Measurements from ENCODE around the gene EHMT1. TPM values are rescaled to one million over a fixed set of nuclear protein-coding genes. Genes with fewer than 3 reads are reported as not detected.
A peak's percentile ranks its signal among the peaks of the same experiment; 100 is the strongest.
"Not testable (repeated sequence)": the region's sequence is repeated elsewhere in the genome, so short reads cannot be mapped to it uniquely, and the experiment has no call there.

Gene EHMT1
- total RNA-seq, 1 donor, result 46.3 TPM

DNA sequence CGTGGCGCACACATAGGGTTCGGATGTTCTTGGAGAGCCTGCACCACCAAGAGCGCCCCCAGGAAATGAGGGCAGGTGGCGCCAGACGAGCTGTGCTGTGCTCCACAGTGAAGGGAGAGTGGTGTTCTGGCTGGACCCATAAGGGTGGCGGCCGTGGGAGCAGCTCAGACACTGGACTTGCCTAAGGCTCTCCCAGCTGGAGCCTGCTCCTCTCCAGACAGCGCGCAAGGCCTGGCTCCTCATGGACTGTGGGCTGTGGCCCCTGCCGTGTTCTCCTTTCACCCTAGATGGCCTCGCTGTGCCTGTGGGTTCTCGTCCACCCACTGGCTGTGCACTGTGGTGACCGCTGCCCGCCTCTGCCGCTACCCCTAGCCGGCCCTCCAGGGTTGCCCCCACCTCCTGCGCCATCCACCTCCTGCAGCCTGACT, 92.9 kb downstream of the EHMT1 start:
- H3K4me1 ChIP-seq (ENCODE audit: insufficient read depth, low read length), result no peaks in the 10 kb centered on the region
- H3K79me2 ChIP-seq (ENCODE audit: insufficient read depth, low read length), result peaks cover 79% of the 10 kb centered on the region
- TF ChIP-seq, protein P1, sequence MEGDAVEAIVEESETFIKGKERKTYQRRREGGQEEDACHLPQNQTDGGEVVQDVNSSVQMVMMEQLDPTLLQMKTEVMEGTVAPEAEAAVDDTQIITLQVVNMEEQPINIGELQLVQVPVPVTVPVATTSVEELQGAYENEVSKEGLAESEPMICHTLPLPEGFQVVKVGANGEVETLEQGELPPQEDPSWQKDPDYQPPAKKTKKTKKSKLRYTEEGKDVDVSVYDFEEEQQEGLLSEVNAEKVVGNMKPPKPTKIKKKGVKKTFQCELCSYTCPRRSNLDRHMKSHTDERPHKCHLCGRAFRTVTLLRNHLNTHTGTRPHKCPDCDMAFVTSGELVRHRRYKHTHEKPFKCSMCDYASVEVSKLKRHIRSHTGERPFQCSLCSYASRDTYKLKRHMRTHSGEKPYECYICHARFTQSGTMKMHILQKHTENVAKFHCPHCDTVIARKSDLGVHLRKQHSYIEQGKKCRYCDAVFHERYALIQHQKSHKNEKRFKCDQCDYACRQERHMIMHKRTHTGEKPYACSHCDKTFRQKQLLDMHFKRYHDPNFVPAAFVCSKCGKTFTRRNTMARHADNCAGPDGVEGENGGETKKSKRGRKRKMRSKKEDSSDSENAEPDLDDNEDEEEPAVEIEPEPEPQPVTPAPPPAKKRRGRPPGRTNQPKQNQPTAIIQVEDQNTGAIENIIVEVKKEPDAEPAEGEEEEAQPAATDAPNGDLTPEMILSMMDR (IDR thresholded peaks at IDR 0.05; ENCODE audit: extremely low read depth, low read depth, low read length), result no peak
- H3K27ac ChIP-seq (ENCODE audit: low read depth, low read length), result no peak overlapping the region
- no peaks in the 10 kb centered on the region for H3K27me3 ChIP-seq (ENCODE audit: insufficient read depth, low read length)
- no peaks in the 10 kb centered on the region for H3K9me3 ChIP-seq (ENCODE audit: low read depth, low read length)
- H3K4me2 ChIP-seq (ENCODE audit: insufficient read depth, low read length), result no peak overlapping the region
- peak; percentile 31 for DNase-seq (ENCODE audit: insufficient read length, low spot score, missing footprints)
- peaks cover 11% of the 10 kb centered on the region for H3K36me3 ChIP-seq (ENCODE audit: insufficient read depth, low read length)
- H4K20me1 ChIP-seq (ENCODE audit: insufficient read depth, low read length), result peaks cover 36% of the 10 kb centered on the region
- H2AFZ ChIP-seq (ENCODE audit: low read length), result no peak overlapping the region
- H3K4me3 ChIP-seq (ENCODE audit: insufficient read depth, low read length), result no peak overlapping the region

DNA sequence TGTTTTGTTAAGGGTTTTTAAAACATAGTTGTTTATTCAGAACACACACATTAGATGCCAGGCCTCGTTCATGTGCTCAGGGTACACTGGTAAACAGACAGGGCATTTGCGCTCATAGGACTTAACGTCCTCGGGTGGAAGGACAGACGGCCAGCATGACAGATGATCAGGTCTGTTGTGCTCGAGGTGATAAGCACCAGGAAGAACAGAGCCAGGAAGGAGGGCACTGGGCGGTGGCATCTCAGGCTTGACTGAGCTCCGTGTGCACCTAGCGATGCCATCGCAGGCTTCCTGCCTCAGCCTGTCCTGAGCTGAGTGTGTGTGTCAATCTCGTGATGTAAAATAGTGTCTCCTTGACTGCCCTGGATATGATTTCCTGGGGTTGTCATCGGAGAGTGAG, 96.5 kb downstream of the EHMT1 start:
- no peak overlapping the region for H3K27ac ChIP-seq (ENCODE audit: low read depth, low read length)
- peaks cover 11% of the 10 kb centered on the region for H4K20me1 ChIP-seq (ENCODE audit: insufficient read depth, low read length)
- no peaks in the 10 kb centered on the region for H3K9me3 ChIP-seq (ENCODE audit: low read depth, low read length)
- no peak overlapping the region for H3K4me3 ChIP-seq (ENCODE audit: insufficient read depth, low read length)
- peaks cover 45% of the 10 kb centered on the region for H3K79me2 ChIP-seq (ENCODE audit: insufficient read depth, low read length)
- no peak overlapping the region for H3K4me2 ChIP-seq (ENCODE audit: insufficient read depth, low read length)
- TF ChIP-seq, protein P1 (IDR thresholded peaks at IDR 0.05; ENCODE audit: extremely low read depth, low read depth, low read length), result no peak
- DNase-seq (ENCODE audit: insufficient read length, low spot score, missing footprints), result peak; percentile 52
- peaks cover 23% of the 10 kb centered on the region for H3K36me3 ChIP-seq (ENCODE audit: insufficient read depth, low read length)
- no peak overlapping the region for H2AFZ ChIP-seq (ENCODE audit: low read length)
- H3K27me3 ChIP-seq (ENCODE audit: insufficient read depth, low read length), result no peaks in the 10 kb centered on the region
- H3K4me1 ChIP-seq (ENCODE audit: insufficient read depth, low read length), result no peaks in the 10 kb centered on the region

DNA sequence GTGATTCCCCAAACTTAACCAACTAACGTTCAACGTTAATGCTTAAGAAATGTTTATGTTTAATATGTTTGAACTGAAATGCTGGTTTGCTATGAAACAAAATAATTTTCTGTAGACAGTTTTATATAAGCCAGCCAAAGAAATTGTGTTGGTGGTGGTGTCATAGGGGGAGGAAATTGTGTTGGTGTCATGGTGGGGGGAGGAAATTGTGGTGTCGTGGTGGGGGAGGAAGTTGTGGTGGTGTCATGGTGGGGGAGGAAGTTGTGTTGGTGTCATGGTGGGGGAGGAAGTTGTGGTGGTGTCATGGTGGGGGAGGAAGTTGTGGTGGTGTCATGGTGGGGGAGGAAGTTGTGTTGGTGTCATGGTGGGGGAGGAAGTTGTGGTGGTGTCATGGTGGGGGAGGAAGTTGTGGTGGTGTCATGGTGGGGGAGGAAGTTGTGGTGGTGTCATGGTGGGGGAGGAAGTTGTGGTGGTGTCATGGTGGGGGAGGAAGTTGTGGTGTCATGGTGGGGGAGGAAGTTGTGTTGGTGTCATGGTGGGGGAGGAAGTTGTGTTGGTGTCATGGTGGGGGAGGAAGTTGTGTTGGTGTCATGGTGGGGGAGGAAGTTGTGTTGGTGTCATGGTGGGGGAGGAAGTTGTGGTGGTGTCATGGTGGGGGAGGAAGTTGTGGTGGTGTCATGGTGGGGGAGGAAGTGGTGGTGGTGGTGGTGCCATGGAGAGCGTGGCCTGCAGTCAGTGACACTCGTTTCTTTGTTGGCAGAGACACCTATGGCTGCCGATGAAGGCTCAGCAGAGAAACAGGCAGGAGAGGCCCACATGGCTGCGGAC, 97.3 kb downstream of the EHMT1 start:
- peaks cover 20% of the 10 kb centered on the region for H3K36me3 ChIP-seq (ENCODE audit: insufficient read depth, low read length)
- H3K79me2 ChIP-seq (ENCODE audit: insufficient read depth, low read length), result peaks cover 38% of the 10 kb centered on the region
- H3K9me3 ChIP-seq (ENCODE audit: low read depth, low read length); H3K4me1 ChIP-seq (ENCODE audit: insufficient read depth, low read length); H2AFZ ChIP-seq (ENCODE audit: low read length); H3K27me3 ChIP-seq (ENCODE audit: insufficient read depth, low read length); H3K4me2 ChIP-seq (ENCODE audit: insufficient read depth, low read length); H3K27ac ChIP-seq (ENCODE audit: low read depth, low read length); H3K4me3 ChIP-seq (ENCODE audit: insufficient read depth, low read length): not testable (repeated sequence)
- DNase-seq (ENCODE audit: insufficient read length, low spot score, missing footprints), result peak; percentile 26
- peaks cover 13% of the 10 kb centered on the region for H4K20me1 ChIP-seq (ENCODE audit: insufficient read depth, low read length)

DNA sequence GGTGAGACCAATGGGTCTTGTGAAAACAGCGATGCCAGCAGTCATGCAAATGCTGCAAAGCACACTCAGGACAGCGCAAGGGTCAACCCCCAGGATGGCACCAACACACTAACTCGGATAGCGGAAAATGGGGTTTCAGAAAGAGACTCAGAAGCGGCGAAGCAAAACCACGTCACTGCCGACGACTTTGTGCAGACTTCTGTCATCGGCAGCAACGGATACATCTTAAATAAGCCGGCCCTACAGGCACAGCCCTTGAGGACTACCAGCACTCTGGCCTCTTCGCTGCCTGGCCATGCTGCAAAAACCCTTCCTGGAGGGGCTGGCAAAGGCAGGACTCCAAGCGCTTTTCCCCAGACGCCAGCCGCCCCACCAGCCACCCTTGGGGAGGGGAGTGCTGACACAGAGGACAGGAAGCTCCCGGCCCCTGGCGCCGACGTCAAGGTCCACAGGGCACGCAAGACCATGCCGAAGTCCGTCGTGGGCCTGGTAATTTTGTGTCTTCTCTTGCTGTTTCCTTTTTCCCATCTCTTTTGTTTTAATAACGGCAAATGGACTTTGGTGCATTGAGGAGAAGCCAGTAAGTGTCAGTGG, 98.0 kb downstream of the EHMT1 start:
- H3K27me3 ChIP-seq (ENCODE audit: insufficient read depth, low read length), result no peaks in the 10 kb centered on the region
- no peak overlapping the region for H3K27ac ChIP-seq (ENCODE audit: low read depth, low read length)
- H3K79me2 ChIP-seq (ENCODE audit: insufficient read depth, low read length), result peaks cover 35% of the 10 kb centered on the region
- no peak overlapping the region for H2AFZ ChIP-seq (ENCODE audit: low read length)
- H3K4me3 ChIP-seq (ENCODE audit: insufficient read depth, low read length), result no peak overlapping the region
- DNase-seq (ENCODE audit: insufficient read length, low spot score, missing footprints), result peak; percentile 35
- TF ChIP-seq, protein P1 (IDR thresholded peaks at IDR 0.05; ENCODE audit: extremely low read depth, low read depth, low read length), result no peak
- H3K4me1 ChIP-seq (ENCODE audit: insufficient read depth, low read length), result no peaks in the 10 kb centered on the region
- peaks cover 12% of the 10 kb centered on the region for H4K20me1 ChIP-seq (ENCODE audit: insufficient read depth, low read length)
- H3K36me3 ChIP-seq (ENCODE audit: insufficient read depth, low read length), result peaks cover 17% of the 10 kb centered on the region
- no peaks in the 10 kb centered on the region for H3K9me3 ChIP-seq (ENCODE audit: low read depth, low read length)
- H3K4me2 ChIP-seq (ENCODE audit: insufficient read depth, low read length), result no peak overlapping the region
